AG10803 (cell line): ENCODE data around the gene OCSTAMP.

Source experiments
- DNase-seq: peaks from one replicate; pipeline ENCODE4 v3.0.0; 2010; ENCODE audit warnings: low read depth
- H3K4me3 ChIP-seq: 2 replicates; pipeline ENCODE4 v1.5.1; 2011; ENCODE audit warnings: mild to moderate bottlenecking, low read length, control low read depth
- CTCF ChIP-seq: conservative IDR thresholded peaks from 2 replicates; pipeline ENCODE4 v1.5.1; 2011; ENCODE audit warnings: mild to moderate bottlenecking, low read length, control low read depth, inconsistent platforms

The OCSTAMP gene

GRCh38 chr20:46519471-46520068 is 30.9 kb downstream of the OCSTAMP start:
- no peak for TF ChIP-seq CTCF
- H3K4me3 ChIP-seq, result no peak overlapping the region
- no peak for DNase-seq

- peak within 1 kb of the TSS; percentile 73 for H3K4me3 ChIP-seq
- DNase-seq, result peak; percentile 38
- TF ChIP-seq CTCF, result no peak
Measured at GRCh38 chr20:46512943-46513844, 37.3 kb downstream of the OCSTAMP start, which contains the start of gene ZNF334. ZNF334 (minus strand) TSS chr20:46513559; CDS start chr20:46512102, 1,457 bp downstream.

- no peak for TF ChIP-seq CTCF
- no peak overlapping the region for H3K4me3 ChIP-seq
- DNase-seq, result no peak
Measured at GRCh38 chr20:46509523-46509922, 40.9 kb downstream of the OCSTAMP start.

- H3K4me3 ChIP-seq, result no peak overlapping the region
- DNase-seq, result no peak
- TF ChIP-seq CTCF, result no peak
Measured at GRCh38 chr20:46507760-46508407, 42.6 kb downstream of the OCSTAMP start.

- DNase-seq, result no peak
- no peak overlapping the region for H3K4me3 ChIP-seq
- no peak for TF ChIP-seq CTCF
Measured at GRCh38 chr20:46505506-46505905, 44.9 kb downstream of the OCSTAMP start.

GRCh38 chr20:46501961-46502360 is 48.5 kb downstream of the OCSTAMP start:
- no peak for TF ChIP-seq CTCF
- no peak overlapping the region for H3K4me3 ChIP-seq
- no peak for DNase-seq
